SK-N-SH (cell line): Measurements from ENCODE around the gene EIF1AD. TPM values are rescaled to one million over a fixed set of nuclear protein-coding genes. Genes with fewer than 3 reads are reported as not detected.
A peak's percentile ranks its signal among the peaks of the same experiment; 100 is the strongest.

Experiments used
- CTCF ChIA-PET: fragments of 300-600, 350-600 bp; formaldehyde crosslinking; extraction: SDS; loops from one replicate; lab custom pipeline; 2021; lab: Yijun Ruan, JAX
- POLR2A ChIA-PET: fragments of 350-600 bp; sonication (Branson Sonifier 250); formaldehyde crosslinking; extraction: SDS; loops from one replicate; lab custom pipeline; 2020; ENCODE audit warnings: antibody characterized with exemption, inconsistent platforms; lab: Yijun Ruan, JAX
- DNase-seq: peaks from one replicate; pipeline ENCODE4 v3.0.0; 2012
- H2AFZ ChIP-seq: fragments of 200-600 bp; sonication (generic); 2 replicates; pipeline ENCODE4 v1.8.1; 2016; ENCODE audit warnings: antibody characterized with exemption, mild to moderate bottlenecking, low read depth
- H3F3A ChIP-seq: fragments of 200-600 bp; sonication (generic); replicated peaks from 2 replicates; pipeline ENCODE3; 2016; ENCODE audit warnings: antibody characterized with exemption, mild to moderate bottlenecking; ENCODE audit not compliant: insufficient read depth
- H3K27ac ChIP-seq, 2 experiments: fragments of 200-500 bp in 1 of 2; fragments of 200-600 bp in 1 of 2; sonication (Bioruptor generic) in 1 of 2; sonication (generic), shearing (Covaris generic) in 1 of 2; 2 replicates each; pipeline versions ENCODE4 v1.5.1 to v1.6.1; 2014 to 2016; ENCODE audit warnings: low read depth in 2 of 2, inconsistent platforms in 1 of 2, low read length in 1 of 2, mild to moderate bottlenecking in 1 of 2, mixed read lengths in 1 of 2
- H3K27me3 ChIP-seq: fragments of 200-600 bp; sonication (generic), shearing (Covaris generic); 2 replicates; pipeline ENCODE4 v1.6.1; 2016; ENCODE audit warnings: mixed run types; ENCODE audit not compliant: insufficient read depth
- H3K36me3 ChIP-seq, 2 experiments: fragments of 200-500 bp in 1 of 2; fragments of 200-600 bp in 1 of 2; sonication (Bioruptor generic) in 1 of 2; sonication (generic) in 1 of 2; replicated peaks in 1 of 2; 2 replicates each; pipeline versions ENCODE3 to v1.5.1; 2014 to 2016; ENCODE audit warnings: low read length in 1 of 2, mild to moderate bottlenecking in 1 of 2; ENCODE audit not compliant: insufficient read depth in 2 of 2, control insufficient read depth in 1 of 2
- H3K4me1 ChIP-seq, 2 experiments: fragments of 200-500 bp in 1 of 2; fragments of 200-600 bp in 1 of 2; sonication (Bioruptor generic) in 1 of 2; sonication (generic), shearing (Covaris generic) in 1 of 2; 2 replicates each; pipeline versions ENCODE4 v1.5.1 to v1.6.1; 2014 to 2016; ENCODE audit warnings: low read depth in 1 of 2, low read length in 1 of 2, mixed run types in 1 of 2; ENCODE audit not compliant: insufficient read depth in 2 of 2, control insufficient read depth in 1 of 2
- H3K4me2 ChIP-seq: fragments of 200-600 bp; sonication (generic), shearing (Covaris generic); 2 replicates; pipeline ENCODE4 v1.6.1; 2017; ENCODE audit warnings: mixed run types
- H3K4me3 ChIP-seq, 2 experiments: fragments of 200-500 bp in 1 of 2; fragments of 200-600 bp in 1 of 2; sonication (Bioruptor generic) in 1 of 2; sonication (generic), shearing (Covaris generic) in 1 of 2; 2 replicates each; pipeline versions ENCODE4 v1.5.1 to v1.8.1; 2014 to 2016; ENCODE audit warnings: low read depth in 2 of 2, inconsistent platforms in 1 of 2, low read length in 1 of 2, mild to moderate bottlenecking in 1 of 2, mixed read lengths in 1 of 2, moderate library complexity in 1 of 2
- H3K79me2 ChIP-seq: fragments of 200-600 bp; sonication (generic); 2 replicates; pipeline ENCODE4 v1.8.1; 2017; ENCODE audit warnings: mild to moderate bottlenecking; ENCODE audit not compliant: insufficient read depth
- H3K9ac ChIP-seq: fragments of 200-600 bp; sonication (generic); 2 replicates; pipeline ENCODE4 v1.6.1; 2017; ENCODE audit warnings: mixed run types
- H3K9me2 ChIP-seq: fragments of 200-600 bp; sonication (generic); 2 replicates; pipeline ENCODE4 v1.6.1; 2017; ENCODE audit warnings: mixed run types
- H3K9me3 ChIP-seq: fragments of 200-600 bp; sonication (generic); 2 replicates; pipeline ENCODE4 v1.6.1; 2017; ENCODE audit warnings: mixed run types, mild to moderate bottlenecking, moderate library complexity
- H4K20me1 ChIP-seq: fragments of 200-600 bp; sonication (generic); 2 replicates; pipeline ENCODE4 v1.6.1; 2017; ENCODE audit warnings: mild to moderate bottlenecking, mixed run types; ENCODE audit not compliant: insufficient read depth
- ELF1 ChIP-seq: IDR thresholded peaks from 2 replicates; pipeline ENCODE4 v1.4.0; 2012
- EP300 ChIP-seq, 2 experiments: IDR thresholded peaks; 2 replicates each; pipeline versions ENCODE4 v1.4.0 to v1.6.1; 2012; ENCODE audit warnings: borderline replicate concordance in 1 of 2, low read depth in 1 of 2, low read length in 1 of 2
- EZH2phosphoT487 ChIP-seq: fragments of 200-600 bp; sonication (generic); IDR thresholded peaks from 2 replicates; pipeline ENCODE4 v1.6.1; 2017; ENCODE audit warnings: low read depth, mixed run types, mild to moderate bottlenecking, antibody characterized with exemption, moderate library complexity, borderline replicate concordance
- FOSL2 ChIP-seq: IDR thresholded peaks from 2 replicates; pipeline ENCODE4 v1.4.0; 2012; ENCODE audit warnings: low read depth, mild to moderate bottlenecking, moderate library complexity, borderline replicate concordance
- FOXJ3 ChIP-seq: sonication (generic); formaldehyde crosslinking; IDR thresholded peaks from 2 replicates; pipeline ENCODE4 v1.5.1; 2020; ENCODE audit warnings: mild to moderate bottlenecking, missing genetic modification reagents
- FOXM1 ChIP-seq: IDR thresholded peaks from 2 replicates; pipeline ENCODE4 v1.4.0; 2012; ENCODE audit warnings: low read depth, mild to moderate bottlenecking
- GABPA ChIP-seq: IDR thresholded peaks from 2 replicates; pipeline ENCODE4 v1.4.0; 2012; ENCODE audit warnings: low read depth, mild to moderate bottlenecking
- GATA2 ChIP-seq: sonication (generic); formaldehyde crosslinking; IDR thresholded peaks from 2 replicates; pipeline ENCODE4 v1.5.0; 2020; ENCODE audit warnings: mild to moderate bottlenecking, missing genetic modification reagents
- MEF2A ChIP-seq: IDR thresholded peaks from 2 replicates; pipeline ENCODE4 v1.4.0; 2012; ENCODE audit warnings: low read depth, borderline replicate concordance
- NFIC ChIP-seq: IDR thresholded peaks from 2 replicates; pipeline ENCODE4 v1.4.0; 2012; ENCODE audit warnings: borderline replicate concordance
- POLR2AphosphoS5 ChIP-seq: IDR thresholded peaks from 2 replicates; pipeline ENCODE4 v1.6.1; 2012; ENCODE audit warnings: low read depth, low read length
- RFX5 ChIP-seq: IDR thresholded peaks from 2 replicates; pipeline ENCODE4 v1.6.1; 2012; ENCODE audit warnings: mild to moderate bottlenecking, improper control_type of control experiment, low read length
- SMC3 ChIP-seq: IDR thresholded peaks from 2 replicates; pipeline ENCODE4 v1.6.1; 2012; ENCODE audit warnings: low read depth, low read length, improper control_type of control experiment
- TAF1 ChIP-seq: IDR thresholded peaks from 2 replicates; pipeline ENCODE4 v1.6.1; 2012; ENCODE audit warnings: low read depth, mild to moderate bottlenecking, low read length, moderate library complexity, borderline replicate concordance
- TEAD4 ChIP-seq: IDR thresholded peaks from 2 replicates; pipeline ENCODE4 v1.4.0; 2012; ENCODE audit warnings: mild to moderate bottlenecking, borderline replicate concordance; ENCODE audit not compliant: insufficient read depth
- ZBTB33 ChIP-seq: IDR thresholded peaks from 2 replicates; pipeline ENCODE4 v1.4.0; 2012; ENCODE audit warnings: low read depth, borderline replicate concordance
- WGBS: methylation state at CpG from one replicate; pipeline ENCODE4 v1.1.6; 2017; ENCODE audit warnings: low lambda C conversion rate; 5-methylcytosine and 5-hydroxymethylcytosine counted together
- polyA plus RNA-seq, 3 experiments: library from polyadenylated mRNA; depleted of rRNA; stranded (reverse); fragments of >200 nt; gene quantifications; 2 replicates each; pipeline ENCODE4 v1.2.3, GENCODE V29; 2012
- TF ChIP-seq, protein P1 (sequence below): IDR thresholded peaks from 2 replicates; pipeline ENCODE4 v1.6.1; 2012; ENCODE audit warnings: mild to moderate bottlenecking, low read depth, low read length, moderate library complexity
- TF ChIP-seq, protein P2 (sequence below): IDR thresholded peaks from 2 replicates; pipeline ENCODE4 v1.4.0; 2012; ENCODE audit warnings: low read depth

EIF1AD gene
- polyA plus RNA-seq, 1 of the 3 experiments (the other 2 are of a cell fraction): 28.9 TPM

- TF ChIP-seq GABPA (no peak), NFIC (no peak), ZBTB33 (no peak), MEF2A (no peak)
- TF ChIP-seq, all 33 proteins: peak for 0
- H3K9me3 ChIP-seq: no peaks in the 10 kb centered on the region
- WGBS: 87% methylated on average over 11 of the region's 12 CpGs
- no peak overlapping the region for H3K27ac ChIP-seq
- CTCF ChIA-PET: interaction anchor here (1.0 to 20.1 kb wide), 3 partner anchors 9 to 94 kb away, joined by 3 to 261 read pairs (median 5); partner anchors contain the start of genes CCDC85B, CTSW and FIBP
- H4K20me1 ChIP-seq: no peaks in the 10 kb centered on the region
- H3K4me1 ChIP-seq: no peaks in the 10 kb centered on the region
- no peaks in the 10 kb centered on the region for H3K9me2 ChIP-seq
- H3K4me2 ChIP-seq: no peak overlapping the region
- peaks cover 3 to 32% of the 10 kb centered on the region in 2 experiments for H3K36me3 ChIP-seq
- no peak overlapping the region for H2AFZ ChIP-seq
- H3K9ac ChIP-seq: no peak overlapping the region
- no peak overlapping the region for H3K4me3 ChIP-seq
- DNase-seq: peak; percentile 30
- no peaks in the 10 kb centered on the region for H3K79me2 ChIP-seq
- H3F3A ChIP-seq: peaks cover 12% of the 10 kb centered on the region
- no peaks in the 10 kb centered on the region for H3K27me3 ChIP-seq
- POLR2A ChIA-PET: interaction anchor here (1.3 kb wide), 1 partner anchor 92 kb away, joined by 3 read pairs; the partner anchor contains the start of gene FIBP
Observed at GRCh38 chr11:65981101-65981740, 20.7 kb downstream of the EIF1AD start.

- no peak overlapping the region for H3K9ac ChIP-seq
- DNase-seq: peak; percentile 27
- H3F3A ChIP-seq: peaks cover 12% of the 10 kb centered on the region
- H3K4me1 ChIP-seq: no peaks in the 10 kb centered on the region
- 85% methylated on average over 7 of the region's 10 CpGs for WGBS
- POLR2A ChIA-PET: interaction anchor here (1.0 kb wide), 1 partner anchor 28 kb away, joined by 3 read pairs; no protein-coding TSS in a partner anchor
- H4K20me1 ChIP-seq: no peaks in the 10 kb centered on the region
- H3K27ac ChIP-seq: no peak overlapping the region
- TF ChIP-seq FOSL2: no peak
- no peak for TF ChIP-seq EP300 (IDR thresholded peaks at IDR 0.05; ENCODE audit: borderline replicate concordance in 1 of 2, low read depth in 1 of 2, low read length in 1 of 2)
- no peak for TF ChIP-seq MEF2A
- no peak for TF ChIP-seq TAF1
- TF ChIP-seq SMC3: no peak
- no peak for TF ChIP-seq ELF1
- no peak for TF ChIP-seq TEAD4
- no peak for TF ChIP-seq POLR2AphosphoS5
- TF ChIP-seq RFX5: no peak
- TF ChIP-seq, protein P1, sequence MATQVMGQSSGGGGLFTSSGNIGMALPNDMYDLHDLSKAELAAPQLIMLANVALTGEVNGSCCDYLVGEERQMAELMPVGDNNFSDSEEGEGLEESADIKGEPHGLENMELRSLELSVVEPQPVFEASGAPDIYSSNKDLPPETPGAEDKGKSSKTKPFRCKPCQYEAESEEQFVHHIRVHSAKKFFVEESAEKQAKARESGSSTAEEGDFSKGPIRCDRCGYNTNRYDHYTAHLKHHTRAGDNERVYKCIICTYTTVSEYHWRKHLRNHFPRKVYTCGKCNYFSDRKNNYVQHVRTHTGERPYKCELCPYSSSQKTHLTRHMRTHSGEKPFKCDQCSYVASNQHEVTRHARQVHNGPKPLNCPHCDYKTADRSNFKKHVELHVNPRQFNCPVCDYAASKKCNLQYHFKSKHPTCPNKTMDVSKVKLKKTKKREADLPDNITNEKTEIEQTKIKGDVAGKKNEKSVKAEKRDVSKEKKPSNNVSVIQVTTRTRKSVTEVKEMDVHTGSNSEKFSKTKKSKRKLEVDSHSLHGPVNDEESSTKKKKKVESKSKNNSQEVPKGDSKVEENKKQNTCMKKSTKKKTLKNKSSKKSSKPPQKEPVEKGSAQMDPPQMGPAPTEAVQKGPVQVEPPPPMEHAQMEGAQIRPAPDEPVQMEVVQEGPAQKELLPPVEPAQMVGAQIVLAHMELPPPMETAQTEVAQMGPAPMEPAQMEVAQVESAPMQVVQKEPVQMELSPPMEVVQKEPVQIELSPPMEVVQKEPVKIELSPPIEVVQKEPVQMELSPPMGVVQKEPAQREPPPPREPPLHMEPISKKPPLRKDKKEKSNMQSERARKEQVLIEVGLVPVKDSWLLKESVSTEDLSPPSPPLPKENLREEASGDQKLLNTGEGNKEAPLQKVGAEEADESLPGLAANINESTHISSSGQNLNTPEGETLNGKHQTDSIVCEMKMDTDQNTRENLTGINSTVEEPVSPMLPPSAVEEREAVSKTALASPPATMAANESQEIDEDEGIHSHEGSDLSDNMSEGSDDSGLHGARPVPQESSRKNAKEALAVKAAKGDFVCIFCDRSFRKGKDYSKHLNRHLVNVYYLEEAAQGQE: no peak
- TF ChIP-seq, protein P2, sequence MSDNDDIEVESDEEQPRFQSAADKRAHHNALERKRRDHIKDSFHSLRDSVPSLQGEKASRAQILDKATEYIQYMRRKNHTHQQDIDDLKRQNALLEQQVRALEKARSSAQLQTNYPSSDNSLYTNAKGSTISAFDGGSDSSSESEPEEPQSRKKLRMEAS: no peak
- no peak for TF ChIP-seq GATA2
- TF ChIP-seq EZH2phosphoT487: no peak
- TF ChIP-seq FOXJ3: no peak
- no peak for TF ChIP-seq FOXM1
- no peak overlapping the region for H3K4me3 ChIP-seq
- H3K4me2 ChIP-seq: no peak overlapping the region
- H3K9me3 ChIP-seq: no peaks in the 10 kb centered on the region
- H3K27me3 ChIP-seq: no peaks in the 10 kb centered on the region
- H3K36me3 ChIP-seq: peaks cover 3 to 37% of the 10 kb centered on the region in 2 experiments
- CTCF ChIA-PET: interaction anchor here (1.3 to 20.1 kb wide), 4 partner anchors 9 to 130 kb away, joined by 3 to 261 read pairs (median 12); partner anchors contain the start of genes CCDC85B, CTSW and FIBP
- no peak overlapping the region for H2AFZ ChIP-seq
- no peaks in the 10 kb centered on the region for H3K79me2 ChIP-seq
- H3K9me2 ChIP-seq: no peaks in the 10 kb centered on the region
Observed at GRCh38 chr11:65979261-65979759, 22.6 kb downstream of the EIF1AD start.
